GM12878 (cell line): ENCODE data around the gene SDCCAG8. TPM values are rescaled to one million over a fixed set of nuclear protein-coding genes. Genes with fewer than 3 reads are reported as not detected.

Experiments used
- ATAC-seq: fragments of 200-7000 bp; cut with Tn5 transposase; 3 replicates; pipeline ENCODE4 v1.9.1; 2020; ENCODE audit warnings: mild to moderate bottlenecking, moderate library complexity
- BruUV-seq: library from RNA; stranded (reverse); fragments of 400-500 nt; replicated peaks from 2 replicates; lab custom pipeline; 2021; lab: Mats Ljungman, UMichigan
- CTCF ChIA-PET: fragments of 300-600 bp; sonication (Branson Sonifier 250); formaldehyde crosslinking; extraction: SDS; loops from one replicate; lab custom pipeline; 2021; ENCODE audit warnings: inconsistent platforms; lab: Yijun Ruan, JAX
- POLR2A ChIA-PET: fragments of 350-600 bp; formaldehyde crosslinking; extraction: SDS; loops from one replicate; lab custom pipeline; 2021; ENCODE audit warnings: inconsistent platforms; lab: Charles Lee
- RAD21 ChIA-PET: fragments of 300-600 bp; sonication (Branson Sonifier 250); formaldehyde crosslinking; loops from one replicate; lab custom pipeline; 2023; ENCODE audit warnings: antibody characterized with exemption; ENCODE audit not compliant: unreplicated experiment; lab: Charles Lee
- SMC1A ChIA-PET: fragments of 300-600 bp; sonication (Branson Sonifier 250); formaldehyde crosslinking; loops from one replicate; lab custom pipeline; 2023; ENCODE audit not compliant: unreplicated experiment, uncharacterized antibody; lab: Charles Lee
- DNase-seq: peaks from one replicate; pipeline ENCODE4 v3.0.0-alpha.2; 2011; ENCODE audit warnings: low read depth, low spot score
- FAIRE-seq: peaks from 3 replicates; lab custom pipeline; 2011; peaks lifted over from hg19 to GRCh38; lab: Jason Lieb, UNC
- H2AFZ ChIP-seq: 2 replicates; pipeline ENCODE4 v1.6.0; 2011; ENCODE audit warnings: low read depth, low read length, control low read depth; ENCODE audit not compliant: control insufficient read depth
- H3K27ac ChIP-seq: 2 replicates; pipeline ENCODE4 v1.5.1; 2011; ENCODE audit warnings: control low read depth; ENCODE audit not compliant: control insufficient read depth, insufficient read depth
- H3K27me3 ChIP-seq, 2 experiments: replicated peaks in 1 of 2; 2 replicates each; pipeline versions ENCODE4 v1.6.0 to v1.6.1; 2011; ENCODE audit warnings: low read length in 1 of 2; ENCODE audit not compliant: control insufficient read depth in 2 of 2, insufficient read depth in 2 of 2
- H3K36me3 ChIP-seq, 2 experiments: 2 replicates each; pipeline ENCODE4 v1.5.1; 2011; ENCODE audit warnings: low read length in 1 of 2; ENCODE audit not compliant: control insufficient read depth in 2 of 2, insufficient read depth in 2 of 2
- H3K4me1 ChIP-seq: 2 replicates; pipeline ENCODE4 v1.6.1; 2011; ENCODE audit warnings: mild to moderate bottlenecking, low read length, moderate library complexity, mixed read lengths; ENCODE audit not compliant: control insufficient read depth, insufficient read depth
- H3K4me2 ChIP-seq: 2 replicates; pipeline ENCODE4 v1.6.0; 2011; ENCODE audit warnings: control low read depth; ENCODE audit not compliant: control insufficient read depth, insufficient read depth
- H3K4me3 ChIP-seq: fragments of 200-600 bp; sonication (generic); 2 replicates; pipeline ENCODE4 v1.5.1; 2016
- H3K79me2 ChIP-seq: 2 replicates; pipeline ENCODE4 v1.6.0; 2011; ENCODE audit warnings: low read length; ENCODE audit not compliant: control insufficient read depth, insufficient read depth
- H3K9ac ChIP-seq: 2 replicates; pipeline ENCODE4 v1.8.0; 2011; ENCODE audit warnings: low read length, control low read depth, mixed read lengths; ENCODE audit not compliant: control insufficient read depth, insufficient read depth
- H3K9me3 ChIP-seq: replicated peaks from 3 replicates; pipeline ENCODE4 v1.5.1; 2011; ENCODE audit warnings: mild to moderate bottlenecking, low read length; ENCODE audit not compliant: control insufficient read depth, insufficient read depth
- H4K20me1 ChIP-seq: 2 replicates; pipeline ENCODE4 v1.6.0; 2011; ENCODE audit not compliant: control insufficient read depth, insufficient read depth
- ATF7 ChIP-seq: fragments of 450-650 bp; IDR thresholded peaks from 2 replicates; pipeline ENCODE4 v1.6.1; 2016; ENCODE audit warnings: low read depth, mild to moderate bottlenecking
- BCL3 ChIP-seq: IDR thresholded peaks from 2 replicates; pipeline ENCODE4 v1.6.1; 2011; ENCODE audit warnings: borderline replicate concordance, low read depth, mild to moderate bottlenecking, moderate library complexity, low read length; ENCODE audit not compliant: insufficient read depth, poor library complexity, severe bottlenecking
- BMI1 ChIP-seq: fragments of 450-650 bp; IDR thresholded peaks from 2 replicates; pipeline ENCODE4 v1.6.1; 2016; ENCODE audit warnings: mild to moderate bottlenecking, moderate library complexity, borderline replicate concordance
- CBX5 ChIP-seq: sonication (generic); IDR thresholded peaks from 2 replicates; pipeline ENCODE4 v1.6.1; 2016; ENCODE audit warnings: low read depth, moderate library complexity, mild to moderate bottlenecking, inconsistent platforms
- EGR1 ChIP-seq, 2 experiments: IDR thresholded peaks; 1 replicate in 1 of 2; 2 replicates in 1 of 2; pipeline ENCODE4 v1.6.1; 2011 to 2012; ENCODE audit warnings: low read depth in 2 of 2, low read length in 2 of 2, borderline replicate concordance in 1 of 2, mild to moderate bottlenecking in 1 of 2, moderate library complexity in 1 of 2
- IRF5 ChIP-seq: fragments of 450-650 bp; IDR thresholded peaks from 2 replicates; pipeline ENCODE4 v1.6.1; 2017; ENCODE audit warnings: borderline replicate concordance
- JUND ChIP-seq: IDR thresholded peaks from 2 replicates; pipeline ENCODE4 v1.6.1; 2012; ENCODE audit warnings: low read depth, mild to moderate bottlenecking, low read length, improper control_type of control experiment, moderate library complexity
- MAX ChIP-seq: IDR thresholded peaks from 2 replicates; pipeline ENCODE4 v1.6.1; 2012; ENCODE audit warnings: low read depth, low read length, improper control_type of control experiment
- MEF2A ChIP-seq: IDR thresholded peaks from 2 replicates; pipeline ENCODE4 v1.6.1; 2011; ENCODE audit warnings: low read depth, mild to moderate bottlenecking, low read length, moderate library complexity; ENCODE audit not compliant: insufficient read depth
- NFYA ChIP-seq: IDR thresholded peaks from 2 replicates; pipeline ENCODE4 v1.6.1; 2011; ENCODE audit warnings: low read depth, mild to moderate bottlenecking, low read length, improper control_type of control experiment, borderline replicate concordance
- TAF1 ChIP-seq: IDR thresholded peaks from 2 replicates; pipeline ENCODE4 v1.6.1; 2011; ENCODE audit warnings: mild to moderate bottlenecking, low read depth, low read length, borderline replicate concordance
- USF1 ChIP-seq: IDR thresholded peaks from 2 replicates; pipeline ENCODE4 v1.6.1; 2011; ENCODE audit warnings: borderline replicate concordance, low read depth, mild to moderate bottlenecking, moderate library complexity, mixed read lengths, low read length; ENCODE audit not compliant: insufficient read depth; ENCODE audit errors: extremely low read length
- ZZZ3 ChIP-seq: IDR thresholded peaks from 2 replicates; pipeline ENCODE4 v1.6.1; 2011; ENCODE audit warnings: low read depth; ENCODE audit not compliant: control insufficient read depth, insufficient read length
- WGBS: methylation state at CpG from one replicate; pipeline ENCODE4 v1.1.6; 2016; ENCODE audit warnings: low lambda C conversion rate; ENCODE audit not compliant: insufficient replicate concordance, insufficient coverage; ENCODE audit errors: missing lambda C conversion rate; 5-methylcytosine and 5-hydroxymethylcytosine counted together
- in situ Hi-C: fragments of 300-500 bp; cut with MboI; formaldehyde crosslinking; loops from 9 replicates; pipeline ENCODE4 v1.14.3; 2018; ENCODE audit warnings: mixed read lengths
- intact Hi-C: fragments of 100-400 bp; cut with micrococcal nuclease; formaldehyde crosslinking; loops from one replicate; pipeline ENCODE4 v1.14.2; 2022; ENCODE audit not compliant: unreplicated experiment
- polyA plus RNA-seq, 11 experiments: library from polyadenylated mRNA; depleted of rRNA in 4 of 11; unstranded in 6 of 11; stranded (reverse) in 5 of 11; fragments of >200 nt; fragmentation: Nextera tagmentation in 4 of 11; fragmentation: Illumina TruSeq in 1 of 11; extraction: Ambion mirVana in 4 of 11; extraction: Trizol in 1 of 11; gene quantifications; 1 replicate in 1 of 11; 2 replicates in 10 of 11; pipeline versions ENCODE4 v1.2.1 to v1.2.3, GENCODE V29; 2011 to 2016; ENCODE audit warnings: inconsistent platforms in 2 of 11, missing spikeins in 2 of 11, low read depth in 1 of 11
- total RNA-seq, 4 experiments: library from RNA; depleted of rRNA in 3 of 4; stranded (reverse); fragments of >200 nt in 3 of 4; fragmentation: Illumina TruSeq in 1 of 4; extraction: Trizol in 1 of 4; gene quantifications; 2 replicates each; pipeline versions ENCODE4 v1.2.1 to v1.2.3, GENCODE V29; 2013 to 2021

Gene SDCCAG8
- total and polyA plus RNA-seq, 10 of the 15 experiments (the other 5 are each of a cell fraction or from before 2014, with no cell fraction given), result 15.0 to 25.6 (median 20.6) TPM

- H3K79me2 ChIP-seq, result no peaks in the 10 kb centered on the region
- ChIA-PET RAD21 (no interaction called here), POLR2A (interaction anchor here (0.6 kb wide), 1 partner anchor 55 kb away, joined by 6 read pairs; no protein-coding TSS in a partner anchor), SMC1A (interaction anchor here (0.7 to 2.9 kb wide), 4 partner anchors 10 to 697 kb away, joined by 3 to 9 read pairs (median 4); no protein-coding TSS in a partner anchor), CTCF (interaction anchor here (1.2 kb wide), 1 partner anchor 200 kb away, joined by 4 read pairs; no protein-coding TSS in a partner anchor)
- no peak overlapping the region for H3K27ac ChIP-seq
- H3K4me1 ChIP-seq, result no peaks in the 10 kb centered on the region
- FAIRE-seq, result no peak
- H3K4me3 ChIP-seq, result no peak overlapping the region
- no peak for TF ChIP-seq CBX5
- TF ChIP-seq EGR1 (IDR thresholded peaks at IDR 0.05; ENCODE audit: borderline replicate concordance in 1 of 2, low read depth in 2 of 2, low read length in 2 of 2), result no peak
- no peaks in the 10 kb centered on the region for H3K36me3 ChIP-seq
- no peaks in the 10 kb centered on the region for H3K9me3 ChIP-seq
- H3K27me3 ChIP-seq, result no peaks in the 10 kb centered on the region
- no peaks in the 10 kb centered on the region for H4K20me1 ChIP-seq
- 100% methylated on average over 1 of the region's 1 CpG for WGBS
- in situ Hi-C loops (no loop called here), intact Hi-C loops (no loop called here)
- no peak overlapping the region for H2AFZ ChIP-seq
- no peak overlapping the region for H3K4me2 ChIP-seq
- ATAC-seq, result no peak
- no peak for DNase-seq
- BruUV-seq, result no TSS peak
- no peak overlapping the region for H3K9ac ChIP-seq
These were observed 292.7 kb downstream of the SDCCAG8 start for GRCh38 chr1:243548516-243548915.

- Histone ChIP-seq H3K4me1 (no peaks in the 10 kb centered on the region), H3K4me2 (no peak overlapping the region), H3K27me3 (no peaks in the 10 kb centered on the region), H3K36me3 (no peaks in the 10 kb centered on the region), H4K20me1 (no peaks in the 10 kb centered on the region), H3K9me3 (no peaks in the 10 kb centered on the region), H3K4me3 (no peak overlapping the region), H3K9ac (no peak overlapping the region), H3K27ac (no peak overlapping the region), H3K79me2 (no peaks in the 10 kb centered on the region), H2AFZ (no peak overlapping the region)
- POLR2A ChIA-PET, result no interaction called here
- in situ Hi-C loops, result no loop called here
- RAD21 ChIA-PET, result no interaction called here
- no peak for FAIRE-seq
- intact Hi-C loops, result no loop called here
- no peak for DNase-seq
- no TSS peak for BruUV-seq
- CTCF ChIA-PET, result no interaction called here
- SMC1A ChIA-PET, result interaction anchor here (1.3 to 2.9 kb wide), 3 partner anchors 10 to 43 kb away, joined by 4 to 9 read pairs (median 5); no protein-coding TSS in a partner anchor
- no peak for ATAC-seq
- TF ChIP-seq TAF1 (no peak), BMI1 (no peak), ATF7 (no peak), MEF2A (no peak), JUND (no peak), USF1 (no peak), IRF5 (no peak), MAX (no peak), ZZZ3 (no peak), BCL3 (no peak), NFYA (no peak)
These were observed 293.3 kb downstream of the SDCCAG8 start for GRCh38 chr1:243549108-243549507.
